Right lobe of liver (tissue), 6 donors: ENCODE measurements around the gene RSPH3. TPM values are rescaled to one million over a fixed set of nuclear protein-coding genes. Genes with fewer than 3 reads are reported as not detected.
A peak's percentile ranks its signal among the peaks of the same experiment; 100 is the strongest.

Experiments used
- ATAC-seq, 4 donors: fragments of 200-7000 bp; cut with Tn5 transposase; one replicate each; pipeline ENCODE4 v1.9.1; 2020; ENCODE audit warnings: mild to moderate bottlenecking in 4 of 4, moderate library complexity in 4 of 4
- DNase-seq, 3 donors: peaks; one replicate each; pipeline ENCODE4 v3.0.0-alpha.2; 2020
- H3K27ac ChIP-seq, 3 donors: fragments of 200-600 bp; one replicate each; pipeline ENCODE4 v1.8.0; 2022
- H3K27me3 ChIP-seq, 2 donors: fragments of 200-600 bp; one replicate each; pipeline ENCODE4 v1.8.0; 2022
- H3K36me3 ChIP-seq, 4 donors: fragments of 200-600 bp; sonication (generic) in 1 of 4; one replicate each; pipeline versions ENCODE4 v1.5.1 to v1.8.0; 2017 to 2022; ENCODE audit warnings: control low read depth in 1 of 4
- H3K4me1 ChIP-seq, 4 donors: fragments of 200-600 bp; sonication (generic) in 1 of 4; one replicate each; pipeline versions ENCODE4 v1.5.1 to v1.8.0; 2017 to 2022; ENCODE audit warnings: control low read depth in 1 of 4
- H3K4me3 ChIP-seq, 3 donors: fragments of 200-600 bp; one replicate each; pipeline ENCODE4 v1.8.0; 2022
- H3K9me3 ChIP-seq, 4 donors: fragments of 200-600 bp; sonication (generic) in 1 of 4; one replicate each; pipeline versions ENCODE4 v1.5.1 to v1.8.0; 2017 to 2022; ENCODE audit warnings: control low read depth in 1 of 4
- POLR2A ChIP-seq: fragments of 450-650 bp; IDR thresholded peaks from one replicate; pipeline ENCODE4 v1.6.1; 2017; ENCODE audit warnings: antibody characterized with exemption, mild to moderate bottlenecking
- WGBS: methylation state at CpG from one replicate; pipeline ENCODE4 v1.1.6; 2018; ENCODE audit warnings: low coverage, low lambda C conversion rate; ENCODE audit not compliant: insufficient coverage; ENCODE audit errors: missing lambda C conversion rate; 5-methylcytosine and 5-hydroxymethylcytosine counted together
- intact Hi-C, 2 donors: fragments of 100-400 bp; cut with DNase I; formaldehyde crosslinking; loops; one replicate each; pipeline versions ENCODE4 v1.11.2 to v1.14.1; 2022
- total RNA-seq, 6 experiments: library from RNA; depleted of rRNA in 2 of 6; stranded (reverse); fragments of >200 nt in 2 of 6; fragmentation: NEBNext Ultra II Directional in 3 of 6; extraction: Animal tissue kit (Norgen Biotek cat#: 25700) in 3 of 6; gene quantifications; one replicate each; pipeline versions ENCODE4 v1.1.0 to v1.2.4, GENCODE V29; 2016 to 2023
- TF ChIP-seq, protein P1 (sequence below), 4 donors: fragments of 200-600 bp in 3 of 4; fragments of 450-650 bp in 1 of 4; IDR thresholded peaks; one replicate each; pipeline versions ENCODE4 v1.5.1 to v1.8.0; 2016 to 2022; ENCODE audit warnings: antibody characterized with exemption in 4 of 4, mild to moderate bottlenecking in 2 of 4
- donor health status: DM: no; HTN: yes; CAD: no.
- donor health status: DM: no; HTN: no; CAD: no.
- donor health status: DM: no; HTN: no; CAD: no.
- donor health status: DM: no; HTN: yes; CAD: no.
- donor health status: DM: no; HTN: yes; CAD: no.

RSPH3 gene
- total RNA-seq, 6 experiments from 2014 or later, result 3.1 to 6.5 (median 3.6) TPM

DNA sequence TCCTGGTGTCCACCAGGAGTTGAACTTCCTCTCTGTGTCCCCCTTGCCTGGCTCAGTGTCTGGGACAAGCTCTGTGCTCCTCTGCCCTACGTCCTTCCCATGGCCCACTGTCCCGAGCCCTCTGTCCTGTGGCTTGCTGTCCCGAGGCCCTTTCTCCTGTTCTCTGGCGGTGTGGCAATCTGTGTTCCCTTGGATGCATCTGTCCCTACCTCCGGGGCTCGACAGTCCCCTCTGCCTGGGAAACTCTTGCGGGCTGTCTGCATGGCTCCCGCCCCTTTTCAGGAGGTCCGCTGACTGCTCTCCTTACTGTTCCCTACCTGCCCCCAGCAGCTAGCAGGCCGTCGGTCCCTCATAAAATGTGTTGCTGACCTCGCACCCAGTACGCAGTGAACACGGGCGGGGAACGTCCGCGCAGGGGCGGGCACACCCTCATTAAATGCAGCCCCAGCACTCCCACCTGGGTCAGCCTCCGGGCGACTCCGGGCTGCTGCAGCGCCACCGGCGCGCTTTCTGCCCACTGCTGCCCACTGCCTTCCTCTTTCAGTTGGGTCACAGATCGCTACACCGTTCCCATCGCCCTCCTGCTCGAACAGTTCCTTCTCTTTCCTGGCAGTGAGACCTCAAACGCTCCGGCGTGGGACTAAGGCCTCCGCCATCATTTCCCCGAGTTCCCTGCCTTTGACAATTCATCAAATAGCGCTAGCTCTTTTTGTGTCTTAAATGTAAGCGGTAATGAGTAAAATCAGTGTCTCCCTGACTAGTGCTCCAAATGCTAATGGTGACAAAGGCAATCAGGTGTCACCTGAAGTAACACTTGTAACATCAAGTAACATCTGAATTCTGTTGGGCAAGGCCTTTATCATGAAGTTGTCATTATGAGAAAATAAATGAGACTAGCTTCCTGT lies 60.5 kb downstream of the RSPH3 start:
- Histone ChIP-seq H3K27ac (no peak overlapping the region), H3K4me3 (peak overlapping the region in 2 of 3 donors; percentile 7 to 17), H3K27me3 (no peaks in the 10 kb centered on the region), H3K9me3 (no peaks in the 10 kb centered on the region), H3K36me3 (no peaks in the 10 kb centered on the region), H3K4me1 (no peaks in the 10 kb centered on the region)
- intact Hi-C loops, result no loop called here
- DNase-seq (peak in 1 of 3 donors; percentile 23), ATAC-seq (peak; percentile 55 to 67 (median 62))
- WGBS, result 27% methylated on average over 25 of the region's 37 CpGs
- TF ChIP-seq POLR2A, result no peak
- TF ChIP-seq, protein P1, sequence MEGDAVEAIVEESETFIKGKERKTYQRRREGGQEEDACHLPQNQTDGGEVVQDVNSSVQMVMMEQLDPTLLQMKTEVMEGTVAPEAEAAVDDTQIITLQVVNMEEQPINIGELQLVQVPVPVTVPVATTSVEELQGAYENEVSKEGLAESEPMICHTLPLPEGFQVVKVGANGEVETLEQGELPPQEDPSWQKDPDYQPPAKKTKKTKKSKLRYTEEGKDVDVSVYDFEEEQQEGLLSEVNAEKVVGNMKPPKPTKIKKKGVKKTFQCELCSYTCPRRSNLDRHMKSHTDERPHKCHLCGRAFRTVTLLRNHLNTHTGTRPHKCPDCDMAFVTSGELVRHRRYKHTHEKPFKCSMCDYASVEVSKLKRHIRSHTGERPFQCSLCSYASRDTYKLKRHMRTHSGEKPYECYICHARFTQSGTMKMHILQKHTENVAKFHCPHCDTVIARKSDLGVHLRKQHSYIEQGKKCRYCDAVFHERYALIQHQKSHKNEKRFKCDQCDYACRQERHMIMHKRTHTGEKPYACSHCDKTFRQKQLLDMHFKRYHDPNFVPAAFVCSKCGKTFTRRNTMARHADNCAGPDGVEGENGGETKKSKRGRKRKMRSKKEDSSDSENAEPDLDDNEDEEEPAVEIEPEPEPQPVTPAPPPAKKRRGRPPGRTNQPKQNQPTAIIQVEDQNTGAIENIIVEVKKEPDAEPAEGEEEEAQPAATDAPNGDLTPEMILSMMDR (IDR thresholded peaks at IDR 0.05), result no peak

DNA sequence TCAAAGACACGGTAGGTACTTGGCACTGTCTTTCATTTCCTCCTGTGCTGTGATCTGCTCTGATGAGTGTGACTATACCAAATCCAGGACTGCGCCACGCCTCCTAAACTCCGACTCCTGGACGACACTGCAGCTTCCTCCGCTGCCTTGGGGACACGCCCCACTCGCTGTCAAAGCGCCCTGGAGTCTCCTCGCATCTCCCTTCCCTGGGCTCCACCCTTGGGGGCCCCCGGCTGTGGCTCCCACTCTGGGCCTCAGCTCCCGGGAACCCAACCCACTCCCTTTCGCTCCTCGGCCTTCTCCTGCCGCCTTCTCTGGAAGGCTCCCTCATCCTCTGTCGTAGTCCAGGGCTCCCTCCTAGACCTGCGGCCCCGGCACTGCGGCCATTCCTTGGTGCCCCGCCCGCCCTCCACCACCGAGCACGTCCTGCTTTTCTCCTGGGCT lies 61.2 kb downstream of the RSPH3 start:
- Histone ChIP-seq H3K4me3 (peak overlapping the region in 2 of 3 donors; percentile 7 to 17), H3K27ac (no peak overlapping the region), H3K4me1 (no peaks in the 10 kb centered on the region), H3K36me3 (no peaks in the 10 kb centered on the region), H3K27me3 (no peaks in the 10 kb centered on the region), H3K9me3 (no peaks in the 10 kb centered on the region)
- intact Hi-C loops, result no loop called here
- TF ChIP-seq POLR2A, result no peak
- TF ChIP-seq, protein P1 (IDR thresholded peaks at IDR 0.05), result no peak
- WGBS, result 76% methylated on average over 6 of the region's 23 CpGs
- ATAC-seq, result peak; percentile 42 to 54 (median 43)
- no peak for DNase-seq

DNA sequence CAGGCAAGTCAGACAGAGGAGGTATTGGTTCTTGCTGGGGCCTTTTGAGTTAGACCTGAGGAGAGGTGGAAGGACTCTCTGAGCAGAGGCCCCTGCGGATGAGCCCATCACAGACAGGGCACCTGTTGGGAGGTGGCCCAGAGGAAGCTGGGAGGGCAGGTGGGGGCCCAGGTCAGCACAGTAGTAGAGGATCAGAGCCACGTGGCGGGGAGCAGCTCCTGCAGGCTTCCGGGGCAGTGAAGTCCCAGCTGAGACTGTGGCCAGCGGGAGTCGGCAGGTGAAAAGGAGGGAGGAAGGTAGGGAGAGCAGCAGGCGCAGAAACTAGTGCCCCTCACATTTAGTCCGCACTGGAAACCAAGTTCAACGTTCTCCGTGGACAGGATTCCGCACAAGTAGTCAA lies 61.8 kb downstream of the RSPH3 start:
- DNase-seq (no peak), ATAC-seq (no peak)
- Histone ChIP-seq H3K4me1 (no peaks in the 10 kb centered on the region), H3K4me3 (no peak overlapping the region), H3K9me3 (no peaks in the 10 kb centered on the region), H3K27ac (no peak overlapping the region), H3K36me3 (no peaks in the 10 kb centered on the region), H3K27me3 (no peaks in the 10 kb centered on the region)
- intact Hi-C loops, result no loop called here
- TF ChIP-seq POLR2A, result no peak
- TF ChIP-seq, protein P1 (IDR thresholded peaks at IDR 0.05), result no peak
- 93% methylated on average over 6 of the region's 11 CpGs for WGBS

DNA sequence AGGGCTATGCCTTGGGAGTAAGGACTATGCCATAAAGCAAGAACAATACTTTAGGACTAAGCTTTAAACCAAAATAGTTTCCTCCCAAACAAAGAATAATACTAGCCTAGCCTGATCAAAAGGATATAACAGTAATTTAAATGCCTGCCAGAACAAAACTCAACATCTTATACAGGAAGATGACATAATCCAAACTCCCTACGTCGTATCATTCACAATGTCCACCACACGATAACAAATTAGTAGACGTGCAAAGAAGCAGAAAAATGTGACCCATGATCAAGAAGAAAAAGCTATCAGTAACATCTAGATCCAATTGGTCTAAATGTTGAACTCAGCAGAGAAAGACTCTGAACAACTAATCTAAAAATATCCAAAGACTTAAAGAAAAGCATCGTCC lies 65.8 kb downstream of the RSPH3 start:
- TF ChIP-seq POLR2A, result no peak
- TF ChIP-seq, protein P1 (IDR thresholded peaks at IDR 0.05), result no peak
- no peak for DNase-seq
- Histone ChIP-seq H3K4me3 (no peak overlapping the region), H3K4me1 (no peaks in the 10 kb centered on the region), H3K36me3 (no peaks in the 10 kb centered on the region), H3K27me3 (no peaks in the 10 kb centered on the region), H3K9me3 (no peaks in the 10 kb centered on the region), H3K27ac (no peak overlapping the region)
- intact Hi-C loops, result no loop called here
- 96% methylated on average over 5 of the region's 5 CpGs for WGBS
- ATAC-seq, result no peak
